ENCODE data around the gene CD180. TPM values are rescaled to one million over a fixed set of nuclear protein-coding genes. Genes with fewer than 3 reads are reported as not detected.

Gene CD180
- total RNA-seq, 6 experiments from 2014 or later, result 0.44 to 3.3 (median 0.67) TPM

DNA sequence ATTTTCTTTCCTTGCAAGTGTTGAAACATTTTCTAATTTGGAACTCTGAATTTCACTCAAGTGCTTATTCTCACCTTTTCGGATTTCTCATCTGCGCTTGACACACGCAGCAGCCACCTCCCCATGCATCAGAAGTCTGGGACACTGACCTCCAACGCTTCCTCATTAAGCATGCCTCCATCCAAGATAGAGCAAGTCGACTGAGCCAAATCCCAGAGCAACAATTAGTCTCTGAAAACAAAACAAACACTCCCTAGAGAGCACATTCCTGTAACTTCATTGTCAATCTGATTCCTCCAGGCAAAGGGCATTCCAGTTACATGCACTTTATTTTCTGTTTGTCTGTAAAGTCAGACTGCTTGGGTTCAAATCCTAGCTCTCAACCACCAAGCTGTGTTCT is 5.7 kb downstream of the CD180 start:
- no peak overlapping the region for H3K27ac ChIP-seq
- no peak for ATAC-seq
- DNase-seq, result no peak
- TF ChIP-seq, protein P1, sequence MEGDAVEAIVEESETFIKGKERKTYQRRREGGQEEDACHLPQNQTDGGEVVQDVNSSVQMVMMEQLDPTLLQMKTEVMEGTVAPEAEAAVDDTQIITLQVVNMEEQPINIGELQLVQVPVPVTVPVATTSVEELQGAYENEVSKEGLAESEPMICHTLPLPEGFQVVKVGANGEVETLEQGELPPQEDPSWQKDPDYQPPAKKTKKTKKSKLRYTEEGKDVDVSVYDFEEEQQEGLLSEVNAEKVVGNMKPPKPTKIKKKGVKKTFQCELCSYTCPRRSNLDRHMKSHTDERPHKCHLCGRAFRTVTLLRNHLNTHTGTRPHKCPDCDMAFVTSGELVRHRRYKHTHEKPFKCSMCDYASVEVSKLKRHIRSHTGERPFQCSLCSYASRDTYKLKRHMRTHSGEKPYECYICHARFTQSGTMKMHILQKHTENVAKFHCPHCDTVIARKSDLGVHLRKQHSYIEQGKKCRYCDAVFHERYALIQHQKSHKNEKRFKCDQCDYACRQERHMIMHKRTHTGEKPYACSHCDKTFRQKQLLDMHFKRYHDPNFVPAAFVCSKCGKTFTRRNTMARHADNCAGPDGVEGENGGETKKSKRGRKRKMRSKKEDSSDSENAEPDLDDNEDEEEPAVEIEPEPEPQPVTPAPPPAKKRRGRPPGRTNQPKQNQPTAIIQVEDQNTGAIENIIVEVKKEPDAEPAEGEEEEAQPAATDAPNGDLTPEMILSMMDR (IDR thresholded peaks at IDR 0.05), result no peak
- no peak for TF ChIP-seq POLR2A (IDR thresholded peaks at IDR 0.05)
- 60% methylated on average over 5 of the region's 5 CpGs for WGBS (ENCODE audit: insufficient coverage, low coverage, low lambda C conversion rate, missing lambda C conversion rate)
- no peaks in the 10 kb centered on the region for H3K36me3 ChIP-seq
- intact Hi-C loops (cut with DNase I), result no loop called here
- no peaks in the 10 kb centered on the region for H3K27me3 ChIP-seq
- H3K9me3 ChIP-seq, result peaks cover 0 to 3% (median 0%) of the 10 kb centered on the region in 4 donors
- no peaks in the 10 kb centered on the region for H3K4me1 ChIP-seq
- no peak overlapping the region for H3K4me3 ChIP-seq

DNA sequence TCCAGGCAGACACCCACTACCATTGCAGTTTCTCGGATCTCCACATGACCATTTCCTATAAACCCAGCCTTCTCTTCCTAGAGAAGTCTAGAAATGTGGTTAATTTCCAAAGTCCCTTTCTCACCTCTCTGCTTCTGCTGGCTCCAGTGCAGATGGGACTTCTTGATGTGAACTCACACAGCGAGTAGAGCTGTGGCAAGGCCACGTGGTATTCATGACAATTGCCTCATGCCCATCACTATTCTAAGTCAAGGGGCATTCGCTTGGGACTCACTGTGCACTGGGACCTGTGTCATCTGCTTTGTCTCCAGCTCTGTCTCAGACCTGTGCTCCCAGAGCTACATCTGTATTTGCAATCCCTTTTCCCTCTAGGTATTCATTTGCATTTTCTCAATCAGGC is 6.2 kb downstream of the CD180 start:
- no peak for ATAC-seq
- H3K27me3 ChIP-seq, result no peaks in the 10 kb centered on the region
- DNase-seq, result no peak
- H3K27ac ChIP-seq, result no peak overlapping the region
- no peaks in the 10 kb centered on the region for H3K36me3 ChIP-seq
- no peak for TF ChIP-seq POLR2A (IDR thresholded peaks at IDR 0.05)
- TF ChIP-seq, protein P1 (IDR thresholded peaks at IDR 0.05), result no peak
- H3K4me1 ChIP-seq, result no peaks in the 10 kb centered on the region
- intact Hi-C loops (cut with DNase I), result no loop called here
- H3K9me3 ChIP-seq, result peaks cover 0 to 3% (median 0%) of the 10 kb centered on the region in 4 donors
- 82% methylated on average over 4 of the region's 4 CpGs for WGBS (ENCODE audit: insufficient coverage, low coverage, low lambda C conversion rate, missing lambda C conversion rate)
- no peak overlapping the region for H3K4me3 ChIP-seq

DNA sequence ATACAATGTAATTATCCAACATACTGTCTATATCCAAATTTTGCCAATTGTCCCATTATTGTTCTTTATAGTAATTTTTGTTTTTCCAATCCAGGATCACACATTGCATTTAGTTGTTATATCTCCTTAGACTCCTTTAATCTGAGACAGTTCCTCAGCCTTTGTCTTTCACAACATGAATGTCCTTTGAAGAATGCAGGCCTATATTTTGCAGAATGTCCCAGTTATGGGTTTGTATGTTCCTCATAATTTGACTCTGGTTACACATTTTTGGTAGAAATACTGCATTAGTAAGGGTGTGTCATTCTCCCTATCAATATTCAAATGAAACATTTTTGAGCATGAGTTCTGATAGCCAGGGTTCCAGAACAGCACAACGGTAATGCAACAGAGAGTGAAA is 6.7 kb downstream of the CD180 start:
- ATAC-seq, result no peak
- WGBS (ENCODE audit: insufficient coverage, low coverage, low lambda C conversion rate, missing lambda C conversion rate), result 71% methylated on average over 1 of the region's 1 CpG
- Histone ChIP-seq H3K9me3 (peaks cover 0 to 3% (median 0%) of the 10 kb centered on the region in 4 donors), H3K27me3 (no peaks in the 10 kb centered on the region), H3K4me3 (no peak overlapping the region), H3K27ac (no peak overlapping the region), H3K4me1 (no peaks in the 10 kb centered on the region), H3K36me3 (no peaks in the 10 kb centered on the region)
- intact Hi-C loops (cut with DNase I), result no loop called here
- no peak for TF ChIP-seq POLR2A (IDR thresholded peaks at IDR 0.05)
- TF ChIP-seq, protein P1 (IDR thresholded peaks at IDR 0.05), result no peak
- DNase-seq, result no peak

DNA sequence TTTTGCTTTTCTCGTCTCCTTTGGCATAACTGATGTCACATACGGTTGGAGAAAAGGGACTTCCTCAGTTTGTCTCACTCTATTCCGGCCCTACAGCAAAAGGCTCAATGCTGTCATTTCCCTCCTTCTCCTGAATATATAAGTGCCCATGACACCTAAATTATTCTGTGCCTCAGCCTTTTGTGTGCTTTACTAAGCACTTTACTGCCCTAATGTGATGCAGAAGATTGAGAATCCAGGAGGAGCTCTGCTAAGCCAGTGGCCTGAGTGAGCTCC is 7.6 kb downstream of the CD180 start:
- Histone ChIP-seq H3K4me3 (no peak overlapping the region), H3K27ac (no peak overlapping the region), H3K36me3 (no peaks in the 10 kb centered on the region), H3K9me3 (peaks cover 0 to 3% (median 0%) of the 10 kb centered on the region in 4 donors), H3K27me3 (no peaks in the 10 kb centered on the region), H3K4me1 (no peaks in the 10 kb centered on the region)
- TF ChIP-seq, protein P1 (IDR thresholded peaks at IDR 0.05), result no peak
- TF ChIP-seq POLR2A (IDR thresholded peaks at IDR 0.05), result no peak
- intact Hi-C loops (cut with DNase I), result no loop called here
- 77% methylated on average over 3 of the region's 3 CpGs for WGBS (ENCODE audit: insufficient coverage, low coverage, low lambda C conversion rate, missing lambda C conversion rate)
- ATAC-seq, result peak in 2 of 4 donors; percentile 14 to 24
- DNase-seq, result no peak

All from right lobe of liver (tissue), 6 donors.